DOHH2 (cell line): ENCODE results near the gene MCC.

Source experiments
- H3F3A ChIP-seq: fragments of 200-600 bp; sonication (generic), shearing (Covaris generic); 2 replicates; pipeline ENCODE4 v1.6.0; 2016; ENCODE audit warnings: antibody characterized with exemption, mild to moderate bottlenecking; ENCODE audit not compliant: control insufficient read depth, insufficient read depth
- H3K27ac ChIP-seq: fragments of 200-600 bp; sonication (generic); 2 replicates; pipeline ENCODE4 v1.5.1; 2014; ENCODE audit warnings: low read depth, mild to moderate bottlenecking, low read length, moderate library complexity
- H3K27me3 ChIP-seq: fragments of 200-600 bp; sonication (generic); 2 replicates; pipeline ENCODE4 v1.6.1; 2014; ENCODE audit warnings: mild to moderate bottlenecking, low read length, mixed read lengths; ENCODE audit not compliant: control insufficient read depth
- H3K36me3 ChIP-seq: fragments of 200-600 bp; sonication (generic); 2 replicates; pipeline ENCODE4 v1.6.1; 2014; ENCODE audit warnings: mild to moderate bottlenecking, low read length, moderate library complexity, mixed read lengths; ENCODE audit not compliant: control insufficient read depth
- H3K4me1 ChIP-seq: fragments of 200-600 bp; sonication (generic); 2 replicates; pipeline ENCODE4 v1.6.1; 2014; ENCODE audit warnings: mild to moderate bottlenecking, low read length, mixed read lengths; ENCODE audit not compliant: control insufficient read depth
- H3K4me2 ChIP-seq: fragments of 200-600 bp; sonication (generic); 2 replicates; pipeline ENCODE4 v1.6.0; 2014; ENCODE audit warnings: mild to moderate bottlenecking, low read length, moderate library complexity
- H3K4me3 ChIP-seq: fragments of 200-600 bp; sonication (generic); 2 replicates; pipeline ENCODE4 v1.5.1; 2014; ENCODE audit warnings: mild to moderate bottlenecking, low read length, mixed read lengths
- H3K79me2 ChIP-seq: fragments of 200-600 bp; sonication (generic); 2 replicates; pipeline ENCODE4 v1.6.1; 2014; ENCODE audit warnings: mild to moderate bottlenecking, low read length, mixed read lengths; ENCODE audit not compliant: control insufficient read depth
- H3K9me2 ChIP-seq: fragments of 200-600 bp; sonication (generic); replicated peaks from 2 replicates; pipeline ENCODE4 v1.6.1; 2014; ENCODE audit warnings: mild to moderate bottlenecking, low read length, mixed read lengths; ENCODE audit not compliant: control insufficient read depth
- H3K9me3 ChIP-seq: fragments of 200-600 bp; sonication (generic); 2 replicates; pipeline ENCODE4 v1.6.1; 2014; ENCODE audit warnings: antibody characterized with exemption, low read length, mixed read lengths; ENCODE audit not compliant: control insufficient read depth, insufficient read depth
- H4K20me1 ChIP-seq: fragments of 200-600 bp; sonication (generic); 2 replicates; pipeline ENCODE4 v1.6.0; 2014; ENCODE audit warnings: low read depth, mild to moderate bottlenecking, antibody characterized with exemption, low read length, moderate library complexity; ENCODE audit not compliant: control insufficient read depth, insufficient read depth
- CTCF ChIP-seq: fragments of 200-600 bp; sonication (generic); IDR thresholded peaks from one replicate; pipeline ENCODE4 v1.5.1; 2014; ENCODE audit warnings: antibody characterized with exemption, mild to moderate bottlenecking, low read depth, low read length; ENCODE audit not compliant: poor library complexity, severe bottlenecking
- EZH2phosphoT487 ChIP-seq: fragments of 200-600 bp; sonication (generic); IDR thresholded peaks from 2 replicates; pipeline ENCODE4 v1.6.1; 2017; ENCODE audit warnings: borderline replicate concordance, mild to moderate bottlenecking, antibody characterized with exemption, low read length, moderate library complexity, mixed read lengths

Gene MCC

GRCh38 chr5:113127021-113127420 is 361.2 kb downstream of the MCC start:
- no peaks in the 10 kb centered on the region for H3K36me3 ChIP-seq
- H3K27ac ChIP-seq, result no peak overlapping the region
- no peak overlapping the region for H3K4me3 ChIP-seq
- no peaks in the 10 kb centered on the region for H3F3A ChIP-seq
- no peak for TF ChIP-seq EZH2phosphoT487
- TF ChIP-seq CTCF, result no peak
- H3K9me2 ChIP-seq, result no peaks in the 10 kb centered on the region
- no peaks in the 10 kb centered on the region for H3K27me3 ChIP-seq
- no peaks in the 10 kb centered on the region for H3K79me2 ChIP-seq
- H3K4me2 ChIP-seq, result no peak overlapping the region
- no peaks in the 10 kb centered on the region for H3K9me3 ChIP-seq
- H4K20me1 ChIP-seq, result no peaks in the 10 kb centered on the region
- no peaks in the 10 kb centered on the region for H3K4me1 ChIP-seq

GRCh38 chr5:113125371-113125770 is 362.9 kb downstream of the MCC start:
- no peaks in the 10 kb centered on the region for H3K4me1 ChIP-seq
- H3K4me2 ChIP-seq, result no peak overlapping the region
- H3K27me3 ChIP-seq, result no peaks in the 10 kb centered on the region
- H3K27ac ChIP-seq, result no peak overlapping the region
- TF ChIP-seq CTCF (no peak), EZH2phosphoT487 (no peak)
- H3K36me3 ChIP-seq, result no peaks in the 10 kb centered on the region
- no peak overlapping the region for H3K4me3 ChIP-seq
- H3K9me2 ChIP-seq, result no peaks in the 10 kb centered on the region
- no peaks in the 10 kb centered on the region for H3F3A ChIP-seq
- H4K20me1 ChIP-seq, result no peaks in the 10 kb centered on the region
- H3K79me2 ChIP-seq, result no peaks in the 10 kb centered on the region
- no peaks in the 10 kb centered on the region for H3K9me3 ChIP-seq

- Histone ChIP-seq H3K4me2 (no peak overlapping the region), H3K27ac (no peak overlapping the region), H3K4me3 (no peak overlapping the region), H3K9me2 (no peaks in the 10 kb centered on the region), H3K4me1 (no peaks in the 10 kb centered on the region), H3F3A (no peaks in the 10 kb centered on the region), H3K36me3 (no peaks in the 10 kb centered on the region), H4K20me1 (no peaks in the 10 kb centered on the region), H3K27me3 (no peaks in the 10 kb centered on the region), H3K9me3 (no peaks in the 10 kb centered on the region), H3K79me2 (no peaks in the 10 kb centered on the region)
- TF ChIP-seq EZH2phosphoT487 (no peak), CTCF (no peak)
Observed at GRCh38 chr5:113124914-113125313, 363.3 kb downstream of the MCC start.

GRCh38 chr5:113124265-113124664 is 364.0 kb downstream of the MCC start:
- Histone ChIP-seq H3K9me3 (no peaks in the 10 kb centered on the region), H3K4me2 (no peak overlapping the region), H3K9me2 (no peaks in the 10 kb centered on the region), H3K4me1 (no peaks in the 10 kb centered on the region), H4K20me1 (no peaks in the 10 kb centered on the region), H3K79me2 (no peaks in the 10 kb centered on the region), H3K27me3 (no peaks in the 10 kb centered on the region), H3K4me3 (no peak overlapping the region), H3F3A (no peaks in the 10 kb centered on the region), H3K36me3 (no peaks in the 10 kb centered on the region), H3K27ac (no peak overlapping the region)
- TF ChIP-seq EZH2phosphoT487 (no peak), CTCF (no peak)
